Adrenal gland (tissue), 5 donors: ENCODE measurements around the gene RFPL1.

Source experiments
- POLR2A ChIP-seq, 2 donors: fragments of 450-650 bp; IDR thresholded peaks; one replicate each; pipeline ENCODE4 v1.6.1; 2017; ENCODE audit warnings: antibody characterized with exemption in 2 of 2, mild to moderate bottlenecking in 2 of 2, moderate library complexity in 1 of 2
- TF ChIP-seq, protein P1 (sequence below), 6 experiments: fragments of 450-650 bp in 4 of 6; fragments of 200-600 bp in 2 of 6; sonication (generic) in 1 of 6; IDR thresholded peaks; 1 replicate in 5 of 6; 2 replicates in 1 of 6; pipeline versions ENCODE4 v1.5.1 to v1.8.0; 2016 to 2021; ENCODE audit warnings: antibody characterized with exemption in 6 of 6, mild to moderate bottlenecking in 2 of 6, moderate library complexity in 1 of 6
- donor health status: DM: no; HTN: no; CAD: no.

DNA sequence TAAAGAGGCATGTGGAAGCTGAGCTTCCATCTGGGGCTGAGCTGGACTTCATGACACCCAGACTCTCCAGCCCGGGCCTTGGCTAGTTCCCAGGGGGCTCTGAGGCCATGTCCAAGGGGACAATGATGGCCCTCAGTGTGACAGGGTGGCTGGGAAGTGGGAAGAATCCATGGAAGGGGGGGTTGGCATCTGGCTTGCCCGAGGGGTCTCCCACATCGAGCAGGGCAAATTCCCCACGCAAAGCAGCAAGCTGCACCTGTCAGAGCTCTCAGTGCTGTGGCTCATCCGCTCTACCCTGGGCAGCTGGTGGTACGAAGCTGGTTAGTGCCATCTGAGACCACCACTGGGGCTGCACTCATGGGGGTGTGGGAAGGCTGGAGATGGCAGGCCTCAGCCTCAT lies 40.6 kb upstream of the RFPL1 start:
- TF ChIP-seq, protein P1, sequence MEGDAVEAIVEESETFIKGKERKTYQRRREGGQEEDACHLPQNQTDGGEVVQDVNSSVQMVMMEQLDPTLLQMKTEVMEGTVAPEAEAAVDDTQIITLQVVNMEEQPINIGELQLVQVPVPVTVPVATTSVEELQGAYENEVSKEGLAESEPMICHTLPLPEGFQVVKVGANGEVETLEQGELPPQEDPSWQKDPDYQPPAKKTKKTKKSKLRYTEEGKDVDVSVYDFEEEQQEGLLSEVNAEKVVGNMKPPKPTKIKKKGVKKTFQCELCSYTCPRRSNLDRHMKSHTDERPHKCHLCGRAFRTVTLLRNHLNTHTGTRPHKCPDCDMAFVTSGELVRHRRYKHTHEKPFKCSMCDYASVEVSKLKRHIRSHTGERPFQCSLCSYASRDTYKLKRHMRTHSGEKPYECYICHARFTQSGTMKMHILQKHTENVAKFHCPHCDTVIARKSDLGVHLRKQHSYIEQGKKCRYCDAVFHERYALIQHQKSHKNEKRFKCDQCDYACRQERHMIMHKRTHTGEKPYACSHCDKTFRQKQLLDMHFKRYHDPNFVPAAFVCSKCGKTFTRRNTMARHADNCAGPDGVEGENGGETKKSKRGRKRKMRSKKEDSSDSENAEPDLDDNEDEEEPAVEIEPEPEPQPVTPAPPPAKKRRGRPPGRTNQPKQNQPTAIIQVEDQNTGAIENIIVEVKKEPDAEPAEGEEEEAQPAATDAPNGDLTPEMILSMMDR (IDR thresholded peaks at IDR 0.05): no peak
- no peak for TF ChIP-seq POLR2A (IDR thresholded peaks at IDR 0.05)
